Gastrocnemius medialis (tissue), 4 donors: ENCODE measurements around the gene SPPL2A.

Experiments
- POLR2A ChIP-seq, 2 donors: fragments of 450-650 bp; IDR thresholded peaks; one replicate each; pipeline ENCODE4 v1.6.1; 2017; ENCODE audit warnings: antibody characterized with exemption in 2 of 2, mild to moderate bottlenecking in 2 of 2, moderate library complexity in 2 of 2
- TF ChIP-seq, protein P1 (sequence below), 5 experiments: fragments of 450-650 bp in 3 of 5; fragments of 200-600 bp in 2 of 5; sonication (generic) in 2 of 5; IDR thresholded peaks in 4 of 5; conservative IDR thresholded peaks in 1 of 5; 1 replicate in 4 of 5; 2 replicates in 1 of 5; pipeline ENCODE4 v1.5.1; 2016 to 2019; ENCODE audit warnings: antibody characterized with exemption in 5 of 5, mild to moderate bottlenecking in 3 of 5, moderate library complexity in 3 of 5

DNA sequence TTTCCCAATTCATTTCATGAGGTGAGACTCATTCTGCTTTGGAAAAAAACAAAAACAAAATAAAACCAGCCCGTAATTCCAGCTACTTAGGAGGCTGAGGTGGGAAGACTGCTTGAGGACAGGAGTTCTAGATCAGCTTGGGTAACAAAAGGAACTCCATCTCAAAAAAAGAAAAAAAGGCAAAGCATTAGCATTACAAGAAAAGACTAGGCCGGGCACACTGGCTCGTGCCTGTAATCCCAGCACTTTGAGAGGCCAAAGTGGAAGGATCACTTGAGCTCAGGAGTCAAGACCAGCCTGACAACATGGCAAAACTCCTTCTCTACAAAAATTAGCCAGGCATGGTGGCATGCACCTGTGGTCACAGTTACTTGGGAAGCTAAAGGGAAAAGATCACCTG lies 112.8 kb downstream of the SPPL2A start:
- TF ChIP-seq, protein P1, sequence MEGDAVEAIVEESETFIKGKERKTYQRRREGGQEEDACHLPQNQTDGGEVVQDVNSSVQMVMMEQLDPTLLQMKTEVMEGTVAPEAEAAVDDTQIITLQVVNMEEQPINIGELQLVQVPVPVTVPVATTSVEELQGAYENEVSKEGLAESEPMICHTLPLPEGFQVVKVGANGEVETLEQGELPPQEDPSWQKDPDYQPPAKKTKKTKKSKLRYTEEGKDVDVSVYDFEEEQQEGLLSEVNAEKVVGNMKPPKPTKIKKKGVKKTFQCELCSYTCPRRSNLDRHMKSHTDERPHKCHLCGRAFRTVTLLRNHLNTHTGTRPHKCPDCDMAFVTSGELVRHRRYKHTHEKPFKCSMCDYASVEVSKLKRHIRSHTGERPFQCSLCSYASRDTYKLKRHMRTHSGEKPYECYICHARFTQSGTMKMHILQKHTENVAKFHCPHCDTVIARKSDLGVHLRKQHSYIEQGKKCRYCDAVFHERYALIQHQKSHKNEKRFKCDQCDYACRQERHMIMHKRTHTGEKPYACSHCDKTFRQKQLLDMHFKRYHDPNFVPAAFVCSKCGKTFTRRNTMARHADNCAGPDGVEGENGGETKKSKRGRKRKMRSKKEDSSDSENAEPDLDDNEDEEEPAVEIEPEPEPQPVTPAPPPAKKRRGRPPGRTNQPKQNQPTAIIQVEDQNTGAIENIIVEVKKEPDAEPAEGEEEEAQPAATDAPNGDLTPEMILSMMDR (IDR thresholded peaks at IDR 0.05 in 4 of 5, conservative IDR thresholded peaks at IDR 0.05 in 1 of 5) = no peak
- no peak for TF ChIP-seq POLR2A (IDR thresholded peaks at IDR 0.05)
